ENCODE results near the gene HYAL2.

DNA sequence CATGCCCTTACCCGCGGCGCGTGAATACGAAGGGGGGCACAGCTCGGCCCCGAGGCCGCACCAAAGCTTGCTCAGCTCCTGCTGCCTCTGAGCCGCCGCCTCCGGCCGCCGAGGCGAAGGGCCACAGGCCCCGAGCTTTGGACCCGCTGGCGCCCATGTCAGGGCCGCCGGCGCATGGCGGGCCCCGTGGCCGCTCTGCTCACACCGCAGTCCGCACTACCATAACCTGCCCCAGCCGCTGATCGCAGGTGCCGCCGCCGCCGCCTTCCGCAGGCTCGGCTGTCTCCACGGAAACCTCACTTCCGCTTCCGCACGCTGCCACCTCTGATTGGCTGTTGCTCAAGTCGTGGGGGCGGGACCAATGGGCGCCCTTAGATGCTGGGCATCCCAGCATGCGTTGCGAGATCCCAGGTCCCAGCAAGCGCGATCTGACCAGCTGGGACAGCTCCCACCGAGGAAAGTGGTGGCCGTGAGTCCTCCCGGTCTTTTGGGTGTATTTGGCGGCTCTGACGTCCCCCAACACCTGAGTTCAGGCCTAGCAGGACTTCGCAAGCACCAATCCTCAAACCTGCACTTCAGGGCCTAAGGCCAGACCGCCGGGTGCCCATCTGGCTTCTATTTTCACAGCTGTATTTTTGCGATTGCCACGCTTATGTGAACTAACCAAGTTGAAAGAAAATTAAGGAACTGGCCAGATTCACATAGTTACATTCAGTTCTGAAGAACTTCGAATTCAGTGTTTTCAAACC is 5.6 kb upstream of the HYAL2 start, which contains the start of gene TUSC2:
- TF ChIP-seq, protein P1, sequence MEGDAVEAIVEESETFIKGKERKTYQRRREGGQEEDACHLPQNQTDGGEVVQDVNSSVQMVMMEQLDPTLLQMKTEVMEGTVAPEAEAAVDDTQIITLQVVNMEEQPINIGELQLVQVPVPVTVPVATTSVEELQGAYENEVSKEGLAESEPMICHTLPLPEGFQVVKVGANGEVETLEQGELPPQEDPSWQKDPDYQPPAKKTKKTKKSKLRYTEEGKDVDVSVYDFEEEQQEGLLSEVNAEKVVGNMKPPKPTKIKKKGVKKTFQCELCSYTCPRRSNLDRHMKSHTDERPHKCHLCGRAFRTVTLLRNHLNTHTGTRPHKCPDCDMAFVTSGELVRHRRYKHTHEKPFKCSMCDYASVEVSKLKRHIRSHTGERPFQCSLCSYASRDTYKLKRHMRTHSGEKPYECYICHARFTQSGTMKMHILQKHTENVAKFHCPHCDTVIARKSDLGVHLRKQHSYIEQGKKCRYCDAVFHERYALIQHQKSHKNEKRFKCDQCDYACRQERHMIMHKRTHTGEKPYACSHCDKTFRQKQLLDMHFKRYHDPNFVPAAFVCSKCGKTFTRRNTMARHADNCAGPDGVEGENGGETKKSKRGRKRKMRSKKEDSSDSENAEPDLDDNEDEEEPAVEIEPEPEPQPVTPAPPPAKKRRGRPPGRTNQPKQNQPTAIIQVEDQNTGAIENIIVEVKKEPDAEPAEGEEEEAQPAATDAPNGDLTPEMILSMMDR (IDR thresholded peaks at IDR 0.05) = peak in 1 of 3 experiments; percentile 14
- no peak for TF ChIP-seq POLR2A (IDR thresholded peaks at IDR 0.05)

Measured in testis (tissue), 2 donors.